Stomach (tissue), 9 donors: Measurements from ENCODE around the gene RAET1G. TPM values are rescaled to one million over a fixed set of nuclear protein-coding genes. Genes with fewer than 3 reads are reported as not detected.
"Not testable (repeated sequence)": the region's sequence is repeated elsewhere in the genome, so short reads cannot be mapped to it uniquely, and the experiment has no call there.

Experiments
- DNase-seq, 2 donors: peaks; one replicate each; pipeline versions ENCODE4 v3.0.0 to v3.0.0-alpha.2; 2013 to 2019
- H3K27ac ChIP-seq, 5 donors: fragments of 200-600 bp in 4 of 5; sonication (generic) in 4 of 5; one replicate each; pipeline ENCODE4 v1.5.1; 2013 to 2019; ENCODE audit warnings: mild to moderate bottlenecking in 1 of 5, moderate library complexity in 1 of 5
- H3K27me3 ChIP-seq, 3 donors: fragments of 200-600 bp; sonication (generic); one replicate each; pipeline ENCODE4 v1.5.1; 2017 to 2019; ENCODE audit warnings: mixed run types in 1 of 3
- H3K36me3 ChIP-seq, 4 donors: fragments of 200-600 bp; sonication (generic); 1 replicate in 3 of 4; 2 replicates in 1 of 4; pipeline ENCODE4 v1.5.1; 2016 to 2019
- H3K4me1 ChIP-seq, 4 donors: fragments of 200-600 bp; sonication (generic); one replicate each; pipeline ENCODE4 v1.5.1; 2016 to 2019
- H3K4me3 ChIP-seq, 4 donors: fragments of 200-600 bp; sonication (generic) in 3 of 4; one replicate each; pipeline ENCODE4 v1.5.1; 2016 to 2019; ENCODE audit warnings: mild to moderate bottlenecking in 1 of 4
- H3K9me3 ChIP-seq, 4 donors: fragments of 200-600 bp; sonication (generic); one replicate each; pipeline ENCODE4 v1.5.1; 2016 to 2019
- CTCF ChIP-seq, 7 experiments: fragments of 450-650 bp in 4 of 7; fragments of 200-600 bp in 3 of 7; sonication (generic) in 3 of 7; IDR thresholded peaks; one replicate each; pipeline ENCODE4 v1.5.1; 2016 to 2019; ENCODE audit warnings: antibody characterized with exemption in 7 of 7, control low read depth in 2 of 7, mild to moderate bottlenecking in 1 of 7
- EP300 ChIP-seq: sonication (generic); formaldehyde crosslinking; IDR thresholded peaks from one replicate; pipeline ENCODE4 v1.6.1; 2017; ENCODE audit warnings: antibody characterized with exemption
- POLR2A ChIP-seq, 4 donors: fragments of 450-650 bp; IDR thresholded peaks; one replicate each; pipeline ENCODE4 v1.6.1; 2016; ENCODE audit warnings: antibody characterized with exemption in 4 of 4, control low read depth in 2 of 4, mild to moderate bottlenecking in 1 of 4, moderate library complexity in 1 of 4
- POLR2AphosphoS5 ChIP-seq, 3 donors: sonication (generic); formaldehyde crosslinking; IDR thresholded peaks; one replicate each; pipeline ENCODE4 v1.6.1; 2016; ENCODE audit warnings: antibody characterized with exemption in 3 of 3
- WGBS, 5 donors: extraction: QIAGEN DNeasy Blood & Tissue Kit in 3 of 5; methylation state at CpG; one replicate each; pipeline versions ENCODE4 v1.1.5 to v1.1.7; 2013 to 2018; 5-methylcytosine and 5-hydroxymethylcytosine counted together
- intact Hi-C: fragments of 100-400 bp; cut with DNase I; formaldehyde crosslinking; loops from one replicate; pipeline ENCODE4 v1.15.1; 2023; ENCODE audit warnings: low total_unique reads
- polyA plus RNA-seq, 3 donors: library from polyadenylated mRNA; stranded (reverse); fragments of 200-250 nt; gene quantifications; one replicate each; pipeline ENCODE4 v1.2.3, GENCODE V29; 2013
- total RNA-seq, 5 donors: library from RNA; depleted of rRNA; stranded (reverse); fragments of >200 nt; gene quantifications; one replicate each; pipeline versions ENCODE4 v1.1.0 to v1.2.3, GENCODE V29; 2014 to 2016
- donor health status: healthy with polysubstance abuse.
- donor health status: Bipolar disorder and iron deficiency.
- donor health status: healthy.

The RAET1G gene
- total and polyA plus RNA-seq, 8 donors, result 0.89 to 3.1 TPM; not detected in 6

- intact Hi-C loops, result no loop called here
- Histone ChIP-seq H3K27me3 (no peaks in the 10 kb centered on the region), H3K27ac (no peak overlapping the region), H3K36me3 (no peaks in the 10 kb centered on the region), H3K4me1 (no peaks in the 10 kb centered on the region), H3K4me3 (no peak overlapping the region), H3K9me3 (peaks cover 0 to 12% (median 8%) of the 10 kb centered on the region in 4 donors)
- WGBS, 5 donors, result 74 to 92% (median 86%) methylated on average over 5 to 9 of the region's 9 CpGs
- DNase-seq, result no peak
- TF ChIP-seq EP300, result no peak
- TF ChIP-seq POLR2AphosphoS5 (IDR thresholded peaks at IDR 0.05), result no peak
- TF ChIP-seq POLR2A (IDR thresholded peaks at IDR 0.05), result no peak
- no peak for TF ChIP-seq CTCF (IDR thresholded peaks at IDR 0.05)
These were observed 13.0 kb downstream of the RAET1G start for GRCh38 chr6:149909701-149910470.

GRCh38 chr6:149908480-149908879 lies 14.4 kb downstream of the RAET1G start:
- WGBS, 5 donors, result 73 to 86% (median 76%) methylated on average over 4 of the region's 4 CpGs
- H3K4me1 ChIP-seq, H3K36me3 ChIP-seq, DNase-seq, H3K27ac ChIP-seq, H3K27me3 ChIP-seq, H3K4me3 ChIP-seq, intact Hi-C loops: not testable (repeated sequence)
- peaks cover 0 to 12% (median 8%) of the 10 kb centered on the region in 4 donors for H3K9me3 ChIP-seq

GRCh38 chr6:149907317-149907716 lies 15.6 kb downstream of the RAET1G start:
- H3K4me1 ChIP-seq, result no peaks in the 10 kb centered on the region
- H3K27ac ChIP-seq, result no peak overlapping the region
- no peak overlapping the region for H3K4me3 ChIP-seq
- TF ChIP-seq CTCF (IDR thresholded peaks at IDR 0.05) (no peak), EP300 (no peak), POLR2A (IDR thresholded peaks at IDR 0.05) (no peak), POLR2AphosphoS5 (IDR thresholded peaks at IDR 0.05) (no peak)
- no peaks in the 10 kb centered on the region for H3K36me3 ChIP-seq
- 75 to 84% (median 80%) methylated on average over 2 of the region's 2 CpGs for WGBS, 5 donors
- no peak for DNase-seq
- H3K9me3 ChIP-seq, result peaks cover 0 to 12% (median 8%) of the 10 kb centered on the region in 4 donors
- no peaks in the 10 kb centered on the region for H3K27me3 ChIP-seq
- intact Hi-C loops, result no loop called here

- no peak overlapping the region for H3K27ac ChIP-seq
- no peaks in the 10 kb centered on the region for H3K36me3 ChIP-seq
- DNase-seq, result no peak
- no peaks in the 10 kb centered on the region for H3K27me3 ChIP-seq
- H3K4me1 ChIP-seq, result no peaks in the 10 kb centered on the region
- peaks cover 0 to 12% (median 8%) of the 10 kb centered on the region in 4 donors for H3K9me3 ChIP-seq
- intact Hi-C loops, result no loop called here
- H3K4me3 ChIP-seq, result no peak overlapping the region
- no peak for TF ChIP-seq CTCF (IDR thresholded peaks at IDR 0.05)
- 86 to 98% (median 97%) methylated on average over 4 of the region's 4 CpGs for WGBS, 5 donors
These were observed 16.5 kb downstream of the RAET1G start for GRCh38 chr6:149906405-149906804.

GRCh38 chr6:149905911-149906371 lies 17.0 kb downstream of the RAET1G start:
- no peak overlapping the region for H3K27ac ChIP-seq
- peaks cover 0 to 12% (median 8%) of the 10 kb centered on the region in 4 donors for H3K9me3 ChIP-seq
- H3K4me1 ChIP-seq, result no peaks in the 10 kb centered on the region
- 84 to 91% (median 86%) methylated on average over 6 of the region's 6 CpGs for WGBS, 5 donors
- H3K4me3 ChIP-seq, result no peak overlapping the region
- no peaks in the 10 kb centered on the region for H3K36me3 ChIP-seq
- no peaks in the 10 kb centered on the region for H3K27me3 ChIP-seq
- intact Hi-C loops, result no loop called here
- no peak for TF ChIP-seq POLR2AphosphoS5 (IDR thresholded peaks at IDR 0.05)
- TF ChIP-seq CTCF (IDR thresholded peaks at IDR 0.05), result no peak
- TF ChIP-seq POLR2A (IDR thresholded peaks at IDR 0.05), result no peak
- no peak for TF ChIP-seq EP300
- DNase-seq, result no peak
